ENCODE data around the gene CLPSL2.

DNA sequence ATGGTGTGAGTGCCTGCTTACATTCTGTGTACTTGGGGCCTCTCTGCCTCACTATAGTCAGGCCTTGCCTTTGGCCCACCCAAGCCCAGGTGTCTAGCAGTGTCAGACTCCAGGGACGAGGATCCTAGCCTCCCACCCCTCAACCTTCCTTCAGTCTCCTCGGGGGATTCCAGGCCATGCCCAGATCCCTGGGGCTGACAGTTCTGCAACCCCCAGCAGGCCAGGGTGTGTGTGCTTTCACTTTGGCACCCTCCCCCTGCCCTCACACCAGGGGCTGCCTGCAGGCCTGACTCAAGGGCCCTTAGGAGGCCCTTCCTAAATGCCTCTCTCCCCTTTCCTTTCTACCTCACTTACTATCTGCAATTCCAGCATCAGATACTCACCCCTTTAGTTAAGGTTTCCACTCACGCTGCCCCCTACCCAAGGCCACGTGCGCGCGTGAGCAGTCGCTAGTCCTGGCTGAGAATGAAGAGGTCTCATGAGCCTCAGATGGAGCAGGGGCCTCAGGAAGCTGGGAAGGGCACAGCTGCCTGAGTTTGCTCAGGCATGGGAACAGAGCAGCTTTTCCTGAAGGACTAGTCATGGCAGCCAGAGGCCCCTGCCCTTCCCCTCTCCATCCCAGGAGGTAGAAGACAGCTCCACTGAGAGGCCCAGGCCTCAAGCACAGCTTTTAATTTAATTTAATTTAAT, 21.6 kb downstream of the CLPSL2 start:
- no peak for TF ChIP-seq TCF12 (IDR thresholded peaks at IDR 0.05; ENCODE audit: low read depth)
- no peak for TF ChIP-seq RAD21 (IDR thresholded peaks at IDR 0.05; ENCODE audit: low read depth)
- TF ChIP-seq FOXM1 (IDR thresholded peaks at IDR 0.05; ENCODE audit: borderline replicate concordance, low read depth), result no peak
- no peak for TF ChIP-seq EP300 (IDR thresholded peaks at IDR 0.05; ENCODE audit: borderline replicate concordance)
- TF ChIP-seq CEBPB (IDR thresholded peaks at IDR 0.05), result no peak
- TF ChIP-seq EGR1 (IDR thresholded peaks at IDR 0.05), result no peak
- TF ChIP-seq YY1 (IDR thresholded peaks at IDR 0.05; ENCODE audit: low read depth), result no peak
- no peak for TF ChIP-seq CREB1 (IDR thresholded peaks at IDR 0.05; ENCODE audit: low read depth)
- TF ChIP-seq, protein P1, sequence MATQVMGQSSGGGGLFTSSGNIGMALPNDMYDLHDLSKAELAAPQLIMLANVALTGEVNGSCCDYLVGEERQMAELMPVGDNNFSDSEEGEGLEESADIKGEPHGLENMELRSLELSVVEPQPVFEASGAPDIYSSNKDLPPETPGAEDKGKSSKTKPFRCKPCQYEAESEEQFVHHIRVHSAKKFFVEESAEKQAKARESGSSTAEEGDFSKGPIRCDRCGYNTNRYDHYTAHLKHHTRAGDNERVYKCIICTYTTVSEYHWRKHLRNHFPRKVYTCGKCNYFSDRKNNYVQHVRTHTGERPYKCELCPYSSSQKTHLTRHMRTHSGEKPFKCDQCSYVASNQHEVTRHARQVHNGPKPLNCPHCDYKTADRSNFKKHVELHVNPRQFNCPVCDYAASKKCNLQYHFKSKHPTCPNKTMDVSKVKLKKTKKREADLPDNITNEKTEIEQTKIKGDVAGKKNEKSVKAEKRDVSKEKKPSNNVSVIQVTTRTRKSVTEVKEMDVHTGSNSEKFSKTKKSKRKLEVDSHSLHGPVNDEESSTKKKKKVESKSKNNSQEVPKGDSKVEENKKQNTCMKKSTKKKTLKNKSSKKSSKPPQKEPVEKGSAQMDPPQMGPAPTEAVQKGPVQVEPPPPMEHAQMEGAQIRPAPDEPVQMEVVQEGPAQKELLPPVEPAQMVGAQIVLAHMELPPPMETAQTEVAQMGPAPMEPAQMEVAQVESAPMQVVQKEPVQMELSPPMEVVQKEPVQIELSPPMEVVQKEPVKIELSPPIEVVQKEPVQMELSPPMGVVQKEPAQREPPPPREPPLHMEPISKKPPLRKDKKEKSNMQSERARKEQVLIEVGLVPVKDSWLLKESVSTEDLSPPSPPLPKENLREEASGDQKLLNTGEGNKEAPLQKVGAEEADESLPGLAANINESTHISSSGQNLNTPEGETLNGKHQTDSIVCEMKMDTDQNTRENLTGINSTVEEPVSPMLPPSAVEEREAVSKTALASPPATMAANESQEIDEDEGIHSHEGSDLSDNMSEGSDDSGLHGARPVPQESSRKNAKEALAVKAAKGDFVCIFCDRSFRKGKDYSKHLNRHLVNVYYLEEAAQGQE (IDR thresholded peaks at IDR 0.05; ENCODE audit: low read depth), result no peak
- TF ChIP-seq TEAD4 (IDR thresholded peaks at IDR 0.05), result no peak
- TF ChIP-seq NFIC (IDR thresholded peaks at IDR 0.05), result no peak
- no peak for TF ChIP-seq ZBTB7A (IDR thresholded peaks at IDR 0.05; ENCODE audit: low read depth)
- TF ChIP-seq TAF1 (IDR thresholded peaks at IDR 0.05; ENCODE audit: low read depth), result no peak
- TF ChIP-seq, protein P2, sequence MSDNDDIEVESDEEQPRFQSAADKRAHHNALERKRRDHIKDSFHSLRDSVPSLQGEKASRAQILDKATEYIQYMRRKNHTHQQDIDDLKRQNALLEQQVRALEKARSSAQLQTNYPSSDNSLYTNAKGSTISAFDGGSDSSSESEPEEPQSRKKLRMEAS (IDR thresholded peaks at IDR 0.05), result no peak

Data from Ishikawa (cell line).